ENCODE data around the gene HDAC6.

DNA sequence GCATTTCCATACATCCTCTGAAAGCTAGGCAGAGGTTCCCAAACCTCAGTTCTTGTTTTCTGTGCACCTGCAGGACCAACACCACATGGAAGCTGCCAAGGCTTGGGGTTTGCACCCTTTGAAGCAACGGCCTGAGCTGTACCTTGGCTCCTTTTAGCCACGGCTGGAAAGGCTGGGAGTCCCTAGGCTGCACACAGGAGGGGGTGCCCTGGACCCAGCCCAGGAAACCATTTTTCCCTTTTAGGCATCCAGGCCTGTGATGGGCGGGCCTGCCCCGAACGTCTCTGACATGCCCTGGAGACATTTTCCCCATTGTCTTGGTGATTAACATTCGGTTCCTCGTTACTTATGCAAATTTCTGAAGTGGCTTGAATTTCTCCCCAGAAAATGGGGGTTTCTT, 51.0 kb downstream of the HDAC6 start:
- TF ChIP-seq CTCF (IDR thresholded peaks at IDR 0.05) = no peak
- TF ChIP-seq POLR2A (IDR thresholded peaks at IDR 0.05) = no peak

All from lower leg skin (tissue), 3 donors.